ENCODE data around the gene IL22RA2.

- no peak for TF ChIP-seq TAF1 (IDR thresholded peaks at IDR 0.05; ENCODE audit: borderline replicate concordance, low read depth, low read length)
- TF ChIP-seq POLR2A (IDR thresholded peaks at IDR 0.05; ENCODE audit: low read depth, low read length), result no peak
- no peak for TF ChIP-seq POLR2AphosphoS5 (IDR thresholded peaks at IDR 0.05; ENCODE audit: low read depth, low read length)
Measured at GRCh38 chr6:137097526-137097925, 75.9 kb downstream of the IL22RA2 start.
